Breast epithelium (tissue), 4 donors: ENCODE measurements around the gene ST6GALNAC3. TPM values are rescaled to one million over a fixed set of nuclear protein-coding genes. Genes with fewer than 3 reads are reported as not detected.

Experiments used
- DNase-seq, 2 donors: peaks; one replicate each; pipeline ENCODE4 v3.0.0-alpha.2; 2019; ENCODE audit warnings: low spot score in 2 of 2
- H3K27ac ChIP-seq, 2 donors: fragments of 200-600 bp; sonication (generic) in 1 of 2; one replicate each; pipeline ENCODE4 v1.5.1; 2016 to 2019; ENCODE audit warnings: mild to moderate bottlenecking in 1 of 2
- H3K27me3 ChIP-seq, 2 donors: fragments of 200-600 bp; sonication (generic) in 1 of 2; one replicate each; pipeline versions ENCODE4 v1.5.1 to v1.6.0; 2017 to 2019; ENCODE audit warnings: control low read depth in 1 of 2, mild to moderate bottlenecking in 1 of 2
- H3K36me3 ChIP-seq: fragments of 200-600 bp; one replicate; pipeline ENCODE4 v1.5.1; 2019
- H3K4me1 ChIP-seq, 2 donors: fragments of 200-600 bp; sonication (generic); one replicate each; pipeline ENCODE4 v1.5.1; 2016 to 2019; ENCODE audit warnings: control low read depth in 1 of 2
- H3K4me3 ChIP-seq, 3 donors: fragments of 200-600 bp; sonication (generic); 1 replicate in 2 of 3; 2 replicates in 1 of 3; pipeline ENCODE4 v1.5.1; 2016 to 2019; ENCODE audit warnings: mild to moderate bottlenecking in 3 of 3, moderate library complexity in 2 of 3
- H3K9me3 ChIP-seq, 2 donors: fragments of 200-600 bp; sonication (generic) in 1 of 2; one replicate each; pipeline ENCODE4 v1.5.1; 2016 to 2019; ENCODE audit warnings: control low read depth in 1 of 2
- POLR2A ChIP-seq: fragments of 450-650 bp; IDR thresholded peaks from one replicate; pipeline ENCODE4 v1.6.1; 2016; ENCODE audit warnings: antibody characterized with exemption, mild to moderate bottlenecking, moderate library complexity
- POLR2AphosphoS5 ChIP-seq, 3 donors: sonication (generic); formaldehyde crosslinking; IDR thresholded peaks; one replicate each; pipeline ENCODE4 v1.6.1; 2017; ENCODE audit warnings: antibody characterized with exemption in 3 of 3
- intact Hi-C: fragments of 100-400 bp; cut with DNase I; formaldehyde crosslinking; loops from one replicate; pipeline ENCODE4 v1.15.1; 2023; ENCODE audit warnings: low total_unique reads
- total RNA-seq, 3 donors: library from RNA; depleted of rRNA; stranded (reverse); fragments of >200 nt; gene quantifications; one replicate each; pipeline ENCODE4 v1.1.0, GENCODE V29; 2016
- TF ChIP-seq, protein P1 (sequence below), 3 donors: fragments of 450-650 bp; IDR thresholded peaks; one replicate each; pipeline ENCODE4 v1.5.1; 2016 to 2017; ENCODE audit warnings: antibody characterized with exemption in 3 of 3, mild to moderate bottlenecking in 3 of 3, moderate library complexity in 3 of 3

The ST6GALNAC3 gene
- total RNA-seq, 3 donors from 2014 or later, result 4.1 to 14.4 (median 8.5) TPM

DNA sequence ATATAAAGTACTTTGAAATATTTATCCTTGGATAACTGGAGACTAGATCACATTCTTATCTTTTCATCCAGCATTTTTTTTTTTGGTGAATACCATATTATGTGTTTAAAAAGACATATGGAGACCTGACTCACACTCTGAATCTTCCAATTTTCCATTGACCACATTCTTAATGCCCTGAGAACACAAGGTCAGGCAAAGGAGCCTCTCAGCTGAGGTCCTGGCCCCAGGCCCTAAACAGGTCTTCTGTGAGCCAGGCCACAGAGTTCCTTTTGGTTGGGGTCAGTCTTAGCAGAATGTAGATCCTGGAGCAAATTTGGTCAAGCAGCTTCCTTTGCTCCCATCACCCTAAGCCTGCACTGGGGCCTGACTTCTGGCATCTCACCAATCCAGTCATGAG lies 402.6 kb downstream of the ST6GALNAC3 start:
- no peak overlapping the region for H3K4me3 ChIP-seq
- TF ChIP-seq POLR2A (no peak), POLR2AphosphoS5 (IDR thresholded peaks at IDR 0.05) (no peak)
- TF ChIP-seq, protein P1, sequence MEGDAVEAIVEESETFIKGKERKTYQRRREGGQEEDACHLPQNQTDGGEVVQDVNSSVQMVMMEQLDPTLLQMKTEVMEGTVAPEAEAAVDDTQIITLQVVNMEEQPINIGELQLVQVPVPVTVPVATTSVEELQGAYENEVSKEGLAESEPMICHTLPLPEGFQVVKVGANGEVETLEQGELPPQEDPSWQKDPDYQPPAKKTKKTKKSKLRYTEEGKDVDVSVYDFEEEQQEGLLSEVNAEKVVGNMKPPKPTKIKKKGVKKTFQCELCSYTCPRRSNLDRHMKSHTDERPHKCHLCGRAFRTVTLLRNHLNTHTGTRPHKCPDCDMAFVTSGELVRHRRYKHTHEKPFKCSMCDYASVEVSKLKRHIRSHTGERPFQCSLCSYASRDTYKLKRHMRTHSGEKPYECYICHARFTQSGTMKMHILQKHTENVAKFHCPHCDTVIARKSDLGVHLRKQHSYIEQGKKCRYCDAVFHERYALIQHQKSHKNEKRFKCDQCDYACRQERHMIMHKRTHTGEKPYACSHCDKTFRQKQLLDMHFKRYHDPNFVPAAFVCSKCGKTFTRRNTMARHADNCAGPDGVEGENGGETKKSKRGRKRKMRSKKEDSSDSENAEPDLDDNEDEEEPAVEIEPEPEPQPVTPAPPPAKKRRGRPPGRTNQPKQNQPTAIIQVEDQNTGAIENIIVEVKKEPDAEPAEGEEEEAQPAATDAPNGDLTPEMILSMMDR (IDR thresholded peaks at IDR 0.05), result no peak
- H3K36me3 ChIP-seq, result no peaks in the 10 kb centered on the region
- no peaks in the 10 kb centered on the region for H3K9me3 ChIP-seq
- no peak for DNase-seq
- no peaks in the 10 kb centered on the region for H3K4me1 ChIP-seq
- intact Hi-C loops, result no loop called here
- H3K27me3 ChIP-seq, result no peaks in the 10 kb centered on the region
- H3K27ac ChIP-seq, result no peak overlapping the region

DNA sequence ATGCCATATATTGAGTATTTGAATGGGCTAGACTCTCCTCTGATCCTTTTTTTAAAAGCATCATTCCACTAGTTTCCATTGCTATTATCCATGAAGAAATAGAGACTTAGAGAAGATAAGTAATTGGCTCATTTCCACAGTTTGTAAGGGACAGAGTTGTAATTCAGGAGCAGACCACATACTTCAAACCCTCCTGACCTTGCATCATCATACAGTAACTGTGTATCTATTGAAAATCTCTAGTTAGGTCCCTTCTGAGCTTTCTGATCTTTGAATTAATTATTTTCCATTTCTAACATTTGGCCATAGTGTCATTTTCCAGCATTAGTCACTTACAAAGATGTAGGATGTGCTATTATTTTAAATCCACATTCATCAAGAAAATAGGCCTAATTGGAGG lies 406.3 kb downstream of the ST6GALNAC3 start:
- no peaks in the 10 kb centered on the region for H3K36me3 ChIP-seq
- intact Hi-C loops, result no loop called here
- TF ChIP-seq POLR2A (no peak), POLR2AphosphoS5 (IDR thresholded peaks at IDR 0.05) (no peak)
- TF ChIP-seq, protein P1 (IDR thresholded peaks at IDR 0.05), result no peak
- no peaks in the 10 kb centered on the region for H3K9me3 ChIP-seq
- DNase-seq, result no peak
- no peaks in the 10 kb centered on the region for H3K4me1 ChIP-seq
- no peak overlapping the region for H3K27ac ChIP-seq
- no peaks in the 10 kb centered on the region for H3K27me3 ChIP-seq
- H3K4me3 ChIP-seq, result no peak overlapping the region

DNA sequence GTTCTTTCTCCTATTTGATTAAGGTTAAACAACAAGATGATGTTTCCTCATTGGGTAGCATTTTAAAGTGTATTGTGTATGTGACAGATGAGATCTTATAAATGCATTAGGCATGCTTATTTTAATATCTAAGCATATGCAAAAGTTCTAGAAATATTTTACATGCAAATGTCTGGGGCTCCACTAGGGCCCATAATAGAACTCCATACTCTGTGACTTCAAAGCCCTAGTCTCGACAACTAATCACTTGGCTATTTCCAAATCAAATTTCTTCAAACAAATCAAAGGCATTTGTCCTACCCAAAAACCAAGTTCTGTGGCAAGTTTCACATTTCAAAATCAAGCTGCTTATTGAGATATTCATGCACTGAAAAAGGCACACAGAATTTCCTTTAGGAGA lies 407.1 kb downstream of the ST6GALNAC3 start:
- H3K27ac ChIP-seq, result no peak overlapping the region
- H3K4me3 ChIP-seq, result no peak overlapping the region
- H3K4me1 ChIP-seq, result no peaks in the 10 kb centered on the region
- no peaks in the 10 kb centered on the region for H3K9me3 ChIP-seq
- H3K27me3 ChIP-seq, result no peaks in the 10 kb centered on the region
- no peaks in the 10 kb centered on the region for H3K36me3 ChIP-seq
- no peak for DNase-seq
- intact Hi-C loops, result no loop called here
- TF ChIP-seq, protein P1 (IDR thresholded peaks at IDR 0.05), result no peak
- TF ChIP-seq POLR2A (no peak), POLR2AphosphoS5 (IDR thresholded peaks at IDR 0.05) (no peak)

DNA sequence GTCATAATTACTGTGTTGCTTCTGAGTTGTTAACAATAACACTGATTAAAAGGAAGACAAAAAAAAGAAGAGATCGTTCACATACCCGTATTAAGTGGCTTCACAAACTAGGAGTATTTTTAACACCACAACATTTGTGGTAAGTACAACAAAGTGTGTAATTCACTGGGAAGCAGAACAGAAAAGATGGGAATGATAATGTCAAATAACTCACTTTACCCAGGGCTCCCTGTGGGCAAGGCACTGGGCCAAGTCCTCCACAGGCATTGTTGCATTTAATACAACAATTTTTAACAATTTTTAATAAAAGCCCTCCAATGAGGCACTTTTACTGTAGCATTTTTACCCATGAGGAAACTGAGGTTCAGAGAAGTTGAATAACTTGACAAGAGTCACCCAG lies 407.7 kb downstream of the ST6GALNAC3 start:
- H3K27ac ChIP-seq, result no peak overlapping the region
- H3K4me3 ChIP-seq, result no peak overlapping the region
- no peaks in the 10 kb centered on the region for H3K9me3 ChIP-seq
- no peaks in the 10 kb centered on the region for H3K36me3 ChIP-seq
- H3K27me3 ChIP-seq, result no peaks in the 10 kb centered on the region
- TF ChIP-seq POLR2AphosphoS5 (IDR thresholded peaks at IDR 0.05), result no peak
- TF ChIP-seq POLR2A, result no peak
- TF ChIP-seq, protein P1 (IDR thresholded peaks at IDR 0.05), result no peak
- intact Hi-C loops, result no loop called here
- no peak for DNase-seq
- no peaks in the 10 kb centered on the region for H3K4me1 ChIP-seq

DNA sequence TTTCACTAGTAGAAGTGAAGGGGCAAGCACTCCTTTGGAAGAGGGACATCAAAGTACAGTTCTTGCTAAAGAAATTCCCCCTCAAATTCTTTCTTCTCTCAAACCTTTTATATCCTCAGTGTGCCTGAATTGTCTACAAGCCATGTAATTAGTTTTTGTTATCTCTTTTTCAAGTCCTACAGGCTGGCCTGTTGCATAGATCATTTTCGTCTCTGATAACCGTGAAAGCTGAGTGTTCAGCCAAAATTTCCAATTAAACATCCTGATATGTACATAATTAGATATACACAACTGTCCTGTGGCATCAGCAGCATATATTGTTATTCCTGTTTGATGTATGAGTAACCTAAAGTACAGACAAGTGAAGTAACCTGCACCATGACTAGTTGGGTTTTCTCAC lies 417.2 kb downstream of the ST6GALNAC3 start:
- no peak for TF ChIP-seq POLR2A
- TF ChIP-seq, protein P1 (IDR thresholded peaks at IDR 0.05), result no peak
- TF ChIP-seq POLR2AphosphoS5 (IDR thresholded peaks at IDR 0.05), result no peak
- no peak for DNase-seq
- intact Hi-C loops, result no loop called here
- H3K27ac ChIP-seq, result no peak overlapping the region
- no peaks in the 10 kb centered on the region for H3K27me3 ChIP-seq
- no peaks in the 10 kb centered on the region for H3K9me3 ChIP-seq
- no peaks in the 10 kb centered on the region for H3K4me1 ChIP-seq
- H3K36me3 ChIP-seq, result no peaks in the 10 kb centered on the region
- H3K4me3 ChIP-seq, result no peak overlapping the region
